Subcutaneous abdominal adipose tissue (tissue), 5 donors: ENCODE measurements around the gene KEAP1.
A peak's percentile ranks its signal among the peaks of the same experiment; 100 is the strongest.
"Not testable (repeated sequence)": the region's sequence is repeated elsewhere in the genome, so short reads cannot be mapped to it uniquely, and the experiment has no call there.

Experiments
- H3K27ac ChIP-seq: one replicate; pipeline ENCODE4 v1.7.0; 2013; ENCODE audit warnings: low read depth, mild to moderate bottlenecking, inconsistent platforms, low read length, moderate library complexity
- H3K27me3 ChIP-seq, 5 donors: one replicate each; pipeline ENCODE4 v1.7.0; 2013; ENCODE audit warnings: low read length in 5 of 5, inconsistent platforms in 1 of 5; ENCODE audit not compliant: control insufficient read depth in 5 of 5, insufficient read depth in 4 of 5
- H3K36me3 ChIP-seq, 5 donors: one replicate each; pipeline ENCODE4 v1.7.0; 2013; ENCODE audit warnings: low read length in 5 of 5; ENCODE audit not compliant: control insufficient read depth in 5 of 5, insufficient read depth in 5 of 5
- H3K4me1 ChIP-seq, 5 donors: one replicate each; pipeline ENCODE4 v1.7.0; 2013; ENCODE audit warnings: low read length in 5 of 5, mild to moderate bottlenecking in 3 of 5, moderate library complexity in 1 of 5; ENCODE audit not compliant: control insufficient read depth in 5 of 5, insufficient read depth in 5 of 5
- H3K4me3 ChIP-seq, 5 donors: one replicate each; pipeline ENCODE4 v1.7.0; 2013; ENCODE audit warnings: low read length in 5 of 5, low read depth in 1 of 5
- H3K9ac ChIP-seq, 5 donors: one replicate each; pipeline ENCODE4 v1.7.0; 2013; ENCODE audit warnings: low read length in 5 of 5, mild to moderate bottlenecking in 4 of 5, moderate library complexity in 3 of 5
- H3K9me3 ChIP-seq, 5 donors: one replicate each; pipeline ENCODE4 v1.7.0; 2013; ENCODE audit warnings: low read length in 5 of 5; ENCODE audit not compliant: control insufficient read depth in 5 of 5
- donor health status: healthy.
- donor health status: healthy.
- donor health status: healthy.
- donor health status: healthy.
- donor health status: healthy.

KEAP1 gene

DNA sequence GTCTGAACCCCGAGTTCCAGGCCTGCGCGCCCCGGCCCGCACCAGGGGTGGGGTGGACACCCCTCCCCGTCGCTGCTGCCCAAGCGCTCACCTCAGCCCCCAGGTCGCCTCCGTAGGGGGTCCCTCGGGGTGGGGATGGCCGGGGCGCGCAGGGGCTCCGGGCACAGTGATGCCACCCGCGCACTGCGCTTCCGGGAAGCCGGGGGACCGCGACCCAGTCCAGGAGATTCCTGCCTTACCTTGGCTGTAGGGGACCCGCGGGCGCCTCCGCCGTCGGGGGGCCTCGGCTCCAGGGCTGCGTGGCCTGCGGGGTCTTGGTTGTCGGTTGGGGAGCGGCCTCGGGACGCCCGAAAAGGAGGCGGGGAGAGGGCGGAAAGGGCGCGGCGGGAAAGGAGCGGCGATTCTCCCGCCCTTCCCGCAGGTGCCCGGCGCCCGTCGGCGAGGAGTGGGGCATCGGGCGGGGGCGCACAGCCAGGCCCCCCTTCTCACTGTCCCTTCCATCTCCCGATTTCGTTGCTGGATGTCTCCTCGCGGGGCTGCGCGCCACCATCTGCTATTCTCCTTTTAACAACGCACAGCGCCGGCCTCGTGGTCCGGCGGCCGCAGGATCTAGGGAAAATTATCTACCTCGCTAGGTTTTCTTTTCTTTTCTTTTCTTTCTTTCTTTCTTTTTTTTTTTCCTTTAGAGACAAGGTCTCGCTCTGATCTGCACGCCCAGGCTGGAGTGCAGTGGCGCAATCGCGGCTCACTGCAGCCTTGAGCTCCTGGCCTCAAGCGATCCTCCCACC, at the start of gene KEAP1:
Gene KEAP1 (minus strand): TSS at position 355 of the 788 bp plus-strand sequence. CDS start 3,323 bp downstream, outside the sequence.
- peak within 1 kb of the TSS; percentile 15 to 93 (median 85) for H3K4me3 ChIP-seq
- peaks cover 4 to 51% (median 38%) of the 10 kb centered on the region in 5 donors for H3K4me1 ChIP-seq
- H3K36me3 ChIP-seq = peaks cover 0 to 11% (median 9%) of the 10 kb centered on the region in 5 donors
- no peaks in the 10 kb centered on the region for H3K9me3 ChIP-seq
- H3K27me3 ChIP-seq = no peaks in the 10 kb centered on the region
- peak within 1 kb of the TSS; percentile 91 for H3K27ac ChIP-seq
- H3K9ac ChIP-seq = peak within 1 kb of the TSS; percentile 63 to 97 (median 95)

DNA sequence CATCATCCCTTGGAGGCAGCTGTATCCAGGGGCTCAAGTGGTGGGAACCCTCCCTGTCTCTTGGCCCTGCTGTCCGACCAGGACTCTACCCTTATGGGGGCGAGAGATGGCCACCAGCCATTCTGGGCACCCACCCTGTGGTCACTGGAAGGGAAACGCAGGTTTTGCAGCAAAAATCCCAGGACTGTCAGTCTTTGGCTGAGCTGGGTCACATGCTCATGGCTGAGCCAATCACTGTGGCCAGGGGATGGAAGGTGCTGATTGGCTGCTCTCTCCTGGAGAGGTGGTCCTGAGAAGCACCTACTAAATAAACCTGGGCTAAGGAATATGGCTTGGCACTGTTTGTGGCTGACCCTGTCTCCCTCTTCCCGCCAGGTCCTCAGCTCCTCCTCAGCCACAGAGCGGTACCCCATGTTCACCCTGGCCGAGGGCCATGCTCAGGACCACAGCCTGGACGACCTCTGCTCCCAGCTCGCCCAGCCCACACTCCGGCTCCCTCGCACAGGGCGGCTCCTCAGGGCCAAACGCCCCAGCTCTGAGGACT, 49.4 kb upstream of the KEAP1 start:
- peaks cover 0 to 84% (median 69%) of the 10 kb centered on the region in 5 donors for H3K36me3 ChIP-seq
- H3K4me3 ChIP-seq = no peak overlapping the region
- H3K9ac ChIP-seq = no peak overlapping the region
- H3K4me1 ChIP-seq = peaks cover 0 to 7% (median 0%) of the 10 kb centered on the region in 5 donors
- no peaks in the 10 kb centered on the region for H3K27me3 ChIP-seq
- peaks cover 0 to 2% (median 0%) of the 10 kb centered on the region in 5 donors for H3K9me3 ChIP-seq
- H3K27ac ChIP-seq = no peak overlapping the region

- H3K4me1 ChIP-seq = peaks cover 0 to 7% (median 0%) of the 10 kb centered on the region in 5 donors
Observed at GRCh38 chr19:10551698-10552301, 48.6 kb upstream of the KEAP1 start.

DNA sequence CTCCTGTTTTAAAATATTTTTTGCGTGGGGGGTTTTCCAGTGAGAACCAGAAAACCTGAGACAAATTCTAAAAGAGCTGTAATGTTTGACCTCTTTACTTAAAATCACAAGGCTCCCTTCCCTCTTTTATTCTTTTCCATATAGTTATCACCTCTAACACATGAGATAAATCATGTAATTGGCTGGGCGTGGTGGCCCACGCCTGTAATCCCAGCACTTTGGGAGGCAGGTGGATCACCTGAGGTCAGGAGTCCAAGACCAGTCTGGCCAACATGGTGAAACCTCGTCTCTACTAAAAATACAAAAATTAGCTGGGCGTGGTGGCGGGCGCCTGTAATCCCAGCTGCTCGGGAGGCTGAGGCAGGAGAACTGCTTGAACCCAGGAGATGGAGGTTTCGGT, 47.9 kb upstream of the KEAP1 start:
- not testable (repeated sequence) for H3K27ac ChIP-seq, H3K4me1 ChIP-seq, H3K27me3 ChIP-seq, H3K9me3 ChIP-seq, H3K9ac ChIP-seq, H3K4me3 ChIP-seq
- H3K36me3 ChIP-seq = peaks cover 0 to 83% (median 69%) of the 10 kb centered on the region in 5 donors

More at GRCh38 chr19:10551698-10552301, 48.6 kb upstream of the KEAP1 start:
- Histone ChIP-seq H3K27me3 (no peaks in the 10 kb centered on the region), H3K9ac (no peak overlapping the region), H3K36me3 (peaks cover 0 to 83% (median 71%) of the 10 kb centered on the region in 5 donors), H3K9me3 (peaks cover 0 to 2% (median 0%) of the 10 kb centered on the region in 5 donors), H3K27ac (no peak overlapping the region), H3K4me3 (no peak overlapping the region)

DNA sequence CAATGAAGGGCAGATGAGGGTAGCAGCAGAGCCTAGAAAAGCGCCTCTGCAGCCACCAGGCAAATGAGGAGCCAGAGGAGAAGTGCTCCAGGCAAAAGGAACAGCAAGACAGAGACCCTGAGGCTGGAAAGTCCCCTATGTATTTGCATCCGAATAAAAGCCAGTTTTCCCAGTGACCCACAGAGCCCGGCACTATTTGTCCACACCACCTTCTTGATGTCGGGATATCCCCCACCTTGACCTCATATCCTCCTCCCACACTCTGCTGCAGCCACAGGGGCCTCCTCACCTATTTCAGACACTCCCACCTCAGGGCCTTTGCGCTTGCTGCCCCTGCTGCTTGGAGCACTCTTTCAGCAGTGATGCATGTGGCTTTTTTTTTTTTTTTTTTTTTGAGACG, 47.2 kb upstream of the KEAP1 start:
- H3K9ac ChIP-seq = no peak overlapping the region
- H3K36me3 ChIP-seq = peaks cover 0 to 76% (median 64%) of the 10 kb centered on the region in 5 donors
- H3K27ac ChIP-seq = no peak overlapping the region
- no peak overlapping the region for H3K4me3 ChIP-seq
- peaks cover 0 to 2% (median 0%) of the 10 kb centered on the region in 5 donors for H3K9me3 ChIP-seq
- H3K4me1 ChIP-seq = peaks cover 0 to 1% (median 0%) of the 10 kb centered on the region in 5 donors
- no peaks in the 10 kb centered on the region for H3K27me3 ChIP-seq

GRCh38 chr19:10549733-10550132, 46.6 kb upstream of the KEAP1 start:
- peaks cover 0 to 70% (median 58%) of the 10 kb centered on the region in 5 donors for H3K36me3 ChIP-seq
- H3K4me1 ChIP-seq = peaks cover 0 to 6% (median 5%) of the 10 kb centered on the region in 5 donors

GRCh38 chr19:10548746-10549276, 45.7 kb upstream of the KEAP1 start:
- Histone ChIP-seq H3K36me3 (peaks cover 0 to 61% (median 49%) of the 10 kb centered on the region in 5 donors), H3K27ac (no peak overlapping the region), H3K9ac (no peak overlapping the region), H3K4me3 (no peak overlapping the region), H3K9me3 (peaks cover 0 to 2% (median 0%) of the 10 kb centered on the region in 5 donors), H3K4me1 (peaks cover 2 to 13% (median 12%) of the 10 kb centered on the region in 5 donors), H3K27me3 (no peaks in the 10 kb centered on the region)

More at GRCh38 chr19:10549733-10550132, 46.6 kb upstream of the KEAP1 start:
- H3K27me3 ChIP-seq = no peaks in the 10 kb centered on the region
- no peak overlapping the region for H3K9ac ChIP-seq
- no peak overlapping the region for H3K4me3 ChIP-seq
- H3K9me3 ChIP-seq = peaks cover 0 to 2% (median 0%) of the 10 kb centered on the region in 5 donors
- H3K27ac ChIP-seq = no peak overlapping the region

GRCh38 chr19:10546817-10547216, 43.7 kb upstream of the KEAP1 start:
- H3K9ac ChIP-seq = no peak overlapping the region
- H3K27ac ChIP-seq = no peak overlapping the region
- no peaks in the 10 kb centered on the region for H3K27me3 ChIP-seq
- H3K4me1 ChIP-seq = peaks cover 2 to 19% (median 16%) of the 10 kb centered on the region in 5 donors
- H3K9me3 ChIP-seq = no peaks in the 10 kb centered on the region
- H3K36me3 ChIP-seq = peaks cover 0 to 41% (median 29%) of the 10 kb centered on the region in 5 donors
- H3K4me3 ChIP-seq = no peak overlapping the region

GRCh38 chr19:10544753-10545251, 41.6 kb upstream of the KEAP1 start:
- H3K4me3 ChIP-seq = peak overlapping the region; percentile 77 to 87 (median 85)
- H3K27ac ChIP-seq = peak overlapping the region; percentile 30
- peaks cover 0 to 27% (median 20%) of the 10 kb centered on the region in 5 donors for H3K36me3 ChIP-seq
- H3K27me3 ChIP-seq = no peaks in the 10 kb centered on the region
- no peaks in the 10 kb centered on the region for H3K9me3 ChIP-seq
- H3K9ac ChIP-seq = peak overlapping the region in 4 of 5 donors; percentile 20 to 93 (median 86)
- H3K4me1 ChIP-seq = peaks cover 2 to 19% (median 16%) of the 10 kb centered on the region in 5 donors
